ENCODE results near the gene PPM1G.

The PPM1G gene

DNA sequence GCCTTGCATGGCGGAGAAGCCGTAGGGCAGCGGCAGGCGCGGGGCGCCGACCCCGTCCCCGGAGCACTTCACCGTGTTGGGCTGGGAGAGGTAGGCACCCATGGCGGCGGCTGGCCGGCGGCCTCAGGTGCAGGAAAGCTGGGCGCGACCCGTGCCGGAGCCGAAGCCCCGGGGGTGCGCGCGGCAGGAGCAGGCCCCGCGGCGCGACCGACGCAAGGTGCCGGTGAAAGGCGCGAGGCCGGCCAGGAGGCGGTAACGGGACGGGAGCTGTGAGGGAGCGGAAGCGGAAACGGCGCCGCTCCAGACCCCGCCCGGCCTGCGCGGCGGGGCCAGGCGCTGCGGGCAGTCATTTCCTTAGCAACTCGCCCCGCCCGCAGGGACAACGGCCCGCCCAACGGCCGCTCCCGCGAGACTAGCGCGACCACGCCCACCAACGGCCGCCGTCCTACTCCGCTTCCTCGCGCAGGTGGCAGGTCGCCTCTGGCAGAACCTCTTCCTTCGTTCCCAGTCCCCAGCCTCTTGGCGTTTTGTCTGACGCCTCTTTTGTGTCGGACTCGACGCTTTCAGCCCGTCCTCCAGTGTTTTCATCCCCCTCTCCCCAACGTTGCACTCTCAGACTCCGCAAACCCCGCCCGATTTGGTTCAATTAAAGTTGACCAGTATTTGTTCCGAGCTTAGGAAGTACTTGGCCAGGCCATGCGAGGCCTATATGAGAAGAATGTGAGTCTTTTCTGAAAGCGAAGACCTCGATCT, at the start of gene PPM1G:
TSS of gene PPM1G (minus strand) at position 271 of the 753 bp plus-strand sequence. CDS start at position 102, 169 bp downstream.
- Histone ChIP-seq H3K27me3 (replicated peaks; ENCODE audit: control insufficient read depth, insufficient read depth, low read length) (no peaks in the 10 kb centered on the region), H3K36me3 (ENCODE audit: control insufficient read depth, insufficient read depth, low read length, severe bottlenecking) (no peaks in the 10 kb centered on the region), H3K9me3 (ENCODE audit: control insufficient read depth, low read length) (no peaks in the 10 kb centered on the region), H3K4me3 (ENCODE audit: low read length) (peak within 1 kb of the TSS; percentile 92), H3K4me1 (ENCODE audit: control insufficient read depth, insufficient read depth, low read length) (peaks cover 16% of the 10 kb centered on the region), H3K9ac (ENCODE audit: low read length) (peak within 1 kb of the TSS; percentile 96)
- peak; percentile 98 for DNase-seq (ENCODE audit: low read depth)

- Histone ChIP-seq H3K9ac (ENCODE audit: low read length) (no peak overlapping the region), H3K27me3 (replicated peaks; ENCODE audit: control insufficient read depth, insufficient read depth, low read length) (no peaks in the 10 kb centered on the region), H3K4me3 (ENCODE audit: low read length) (no peak overlapping the region), H3K36me3 (ENCODE audit: control insufficient read depth, insufficient read depth, low read length, severe bottlenecking) (peaks cover 72% of the 10 kb centered on the region), H3K4me1 (ENCODE audit: control insufficient read depth, insufficient read depth, low read length) (no peaks in the 10 kb centered on the region), H3K9me3 (ENCODE audit: control insufficient read depth, low read length) (no peaks in the 10 kb centered on the region)
- DNase-seq (ENCODE audit: low read depth), result no peak
Observed at GRCh38 chr2:27453968-27454367, 44.6 kb upstream of the PPM1G start.

DNA sequence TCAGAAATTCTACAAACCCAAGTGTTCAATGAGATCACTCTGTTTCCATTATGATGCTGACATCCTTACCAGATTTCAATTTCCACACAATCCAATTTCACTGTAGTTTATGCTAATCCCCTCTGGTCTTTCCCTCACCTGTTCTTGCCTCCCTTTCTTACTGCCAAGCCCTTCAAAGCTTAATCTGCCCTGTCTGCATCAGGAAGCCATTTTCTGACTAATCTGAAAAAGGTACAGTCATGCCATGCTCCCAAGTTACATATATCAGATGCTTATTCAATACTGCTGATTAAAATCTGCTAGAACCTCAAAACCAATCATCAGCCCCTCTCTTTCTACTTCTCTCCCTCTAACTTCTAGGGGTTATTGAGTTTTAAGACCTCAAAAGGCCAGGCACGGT, 41.7 kb upstream of the PPM1G start:
- DNase-seq (ENCODE audit: low read depth), result no peak
- Histone ChIP-seq H3K27me3 (replicated peaks; ENCODE audit: control insufficient read depth, insufficient read depth, low read length) (no peaks in the 10 kb centered on the region), H3K4me1 (ENCODE audit: control insufficient read depth, insufficient read depth, low read length) (no peaks in the 10 kb centered on the region), H3K4me3 (ENCODE audit: low read length) (no peak overlapping the region), H3K9me3 (ENCODE audit: control insufficient read depth, low read length) (no peaks in the 10 kb centered on the region), H3K36me3 (ENCODE audit: control insufficient read depth, insufficient read depth, low read length, severe bottlenecking) (peaks cover 65% of the 10 kb centered on the region), H3K9ac (ENCODE audit: low read length) (no peak overlapping the region)

DNA sequence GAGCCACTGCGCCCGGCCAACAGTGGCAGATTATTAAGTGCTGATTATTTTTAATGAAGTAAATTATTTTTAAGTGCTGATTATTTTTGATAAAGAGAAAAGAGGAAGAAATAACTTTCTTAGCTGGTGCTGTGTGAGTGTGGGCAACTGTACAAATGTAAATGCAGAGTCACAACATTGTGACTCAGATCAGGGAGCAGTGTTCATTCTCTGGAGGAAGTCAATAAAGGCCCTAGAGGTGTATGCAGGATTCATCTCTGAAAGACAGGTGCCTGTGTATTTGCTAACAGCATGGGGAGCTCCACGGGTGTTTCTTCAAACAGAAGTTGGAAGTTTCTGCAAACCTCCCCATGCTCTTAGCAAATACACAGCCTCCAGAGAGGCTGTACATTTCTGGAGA, 39.0 kb upstream of the PPM1G start:
- no peaks in the 10 kb centered on the region for H3K27me3 ChIP-seq (replicated peaks; ENCODE audit: control insufficient read depth, insufficient read depth, low read length)
- H3K4me1 ChIP-seq (ENCODE audit: control insufficient read depth, insufficient read depth, low read length), result no peaks in the 10 kb centered on the region
- H3K36me3 ChIP-seq (ENCODE audit: control insufficient read depth, insufficient read depth, low read length, severe bottlenecking), result peaks cover 60% of the 10 kb centered on the region
- no peak overlapping the region for H3K9ac ChIP-seq (ENCODE audit: low read length)
- no peak overlapping the region for H3K4me3 ChIP-seq (ENCODE audit: low read length)
- no peaks in the 10 kb centered on the region for H3K9me3 ChIP-seq (ENCODE audit: control insufficient read depth, low read length)
- DNase-seq (ENCODE audit: low read depth), result no peak

DNA sequence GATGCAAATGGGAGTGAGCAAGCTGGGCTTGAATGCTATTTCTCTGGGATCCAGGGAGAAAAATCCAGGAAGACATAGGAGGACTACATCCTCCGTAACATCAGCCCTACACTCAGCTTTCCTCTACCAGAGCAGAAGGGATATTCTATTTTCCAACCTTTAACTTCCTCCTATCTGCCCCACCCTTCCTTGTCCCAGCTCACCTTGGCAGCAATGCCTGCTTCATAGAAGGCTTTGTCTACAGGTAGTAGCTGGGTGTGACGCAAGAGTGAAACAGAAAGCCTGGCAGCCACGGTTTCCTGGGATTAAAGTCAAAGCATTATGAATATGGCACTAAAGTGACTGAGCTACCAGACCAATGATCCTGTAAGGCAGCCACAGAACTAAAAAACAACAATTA, 36.7 kb upstream of the PPM1G start:
- peaks cover 54% of the 10 kb centered on the region for H3K36me3 ChIP-seq (ENCODE audit: control insufficient read depth, insufficient read depth, low read length, severe bottlenecking)
- H3K9ac ChIP-seq (ENCODE audit: low read length), result no peak overlapping the region
- no peaks in the 10 kb centered on the region for H3K9me3 ChIP-seq (ENCODE audit: control insufficient read depth, low read length)
- no peaks in the 10 kb centered on the region for H3K4me1 ChIP-seq (ENCODE audit: control insufficient read depth, insufficient read depth, low read length)
- DNase-seq (ENCODE audit: low read depth), result no peak
- no peak overlapping the region for H3K4me3 ChIP-seq (ENCODE audit: low read length)
- H3K27me3 ChIP-seq (replicated peaks; ENCODE audit: control insufficient read depth, insufficient read depth, low read length), result no peaks in the 10 kb centered on the region

DNA sequence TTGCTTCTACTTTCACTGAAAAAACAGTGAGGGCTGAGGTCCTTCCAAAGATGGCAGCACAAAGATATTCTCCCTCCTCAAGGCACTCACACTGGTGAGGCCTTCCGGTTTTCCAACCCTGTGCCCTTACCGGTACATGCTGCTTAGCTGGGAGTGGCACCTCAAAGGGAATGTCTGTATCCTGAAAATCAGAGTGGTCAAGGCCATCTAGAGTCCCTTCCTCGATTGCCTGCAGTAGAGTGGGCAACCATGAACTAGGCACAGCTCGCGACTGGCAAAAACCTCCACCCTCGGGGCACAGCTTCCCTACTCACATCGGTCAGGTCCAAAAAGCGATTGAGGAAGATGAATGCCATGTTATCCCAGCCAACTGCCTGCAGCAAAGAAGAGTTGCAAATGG, 36.2 kb upstream of the PPM1G start:
- no peaks in the 10 kb centered on the region for H3K9me3 ChIP-seq (ENCODE audit: control insufficient read depth, low read length)
- no peak overlapping the region for H3K4me3 ChIP-seq (ENCODE audit: low read length)
- no peak for DNase-seq (ENCODE audit: low read depth)
- no peaks in the 10 kb centered on the region for H3K4me1 ChIP-seq (ENCODE audit: control insufficient read depth, insufficient read depth, low read length)
- peaks cover 59% of the 10 kb centered on the region for H3K36me3 ChIP-seq (ENCODE audit: control insufficient read depth, insufficient read depth, low read length, severe bottlenecking)
- no peak overlapping the region for H3K9ac ChIP-seq (ENCODE audit: low read length)
- H3K27me3 ChIP-seq (replicated peaks; ENCODE audit: control insufficient read depth, insufficient read depth, low read length), result no peaks in the 10 kb centered on the region

- no peaks in the 10 kb centered on the region for H3K4me1 ChIP-seq (ENCODE audit: control insufficient read depth, insufficient read depth, low read length)
- no peak overlapping the region for H3K4me3 ChIP-seq (ENCODE audit: low read length)
- no peak for DNase-seq (ENCODE audit: low read depth)
- no peaks in the 10 kb centered on the region for H3K27me3 ChIP-seq (replicated peaks; ENCODE audit: control insufficient read depth, insufficient read depth, low read length)
- H3K36me3 ChIP-seq (ENCODE audit: control insufficient read depth, insufficient read depth, low read length, severe bottlenecking), result peaks cover 61% of the 10 kb centered on the region
- no peaks in the 10 kb centered on the region for H3K9me3 ChIP-seq (ENCODE audit: control insufficient read depth, low read length)
- H3K9ac ChIP-seq (ENCODE audit: low read length), result no peak overlapping the region
Observed at GRCh38 chr2:27445155-27445554, 35.8 kb upstream of the PPM1G start.

GRCh38 chr2:27442920-27443282, 33.5 kb upstream of the PPM1G start:
- Histone ChIP-seq H3K9me3 (ENCODE audit: control insufficient read depth, low read length) (no peaks in the 10 kb centered on the region), H3K4me1 (ENCODE audit: control insufficient read depth, insufficient read depth, low read length) (no peaks in the 10 kb centered on the region), H3K9ac (ENCODE audit: low read length) (no peak overlapping the region), H3K36me3 (ENCODE audit: control insufficient read depth, insufficient read depth, low read length, severe bottlenecking) (peaks cover 61% of the 10 kb centered on the region), H3K4me3 (ENCODE audit: low read length) (no peak overlapping the region), H3K27me3 (replicated peaks; ENCODE audit: control insufficient read depth, insufficient read depth, low read length) (no peaks in the 10 kb centered on the region)
- no peak for DNase-seq (ENCODE audit: low read depth)

DNA sequence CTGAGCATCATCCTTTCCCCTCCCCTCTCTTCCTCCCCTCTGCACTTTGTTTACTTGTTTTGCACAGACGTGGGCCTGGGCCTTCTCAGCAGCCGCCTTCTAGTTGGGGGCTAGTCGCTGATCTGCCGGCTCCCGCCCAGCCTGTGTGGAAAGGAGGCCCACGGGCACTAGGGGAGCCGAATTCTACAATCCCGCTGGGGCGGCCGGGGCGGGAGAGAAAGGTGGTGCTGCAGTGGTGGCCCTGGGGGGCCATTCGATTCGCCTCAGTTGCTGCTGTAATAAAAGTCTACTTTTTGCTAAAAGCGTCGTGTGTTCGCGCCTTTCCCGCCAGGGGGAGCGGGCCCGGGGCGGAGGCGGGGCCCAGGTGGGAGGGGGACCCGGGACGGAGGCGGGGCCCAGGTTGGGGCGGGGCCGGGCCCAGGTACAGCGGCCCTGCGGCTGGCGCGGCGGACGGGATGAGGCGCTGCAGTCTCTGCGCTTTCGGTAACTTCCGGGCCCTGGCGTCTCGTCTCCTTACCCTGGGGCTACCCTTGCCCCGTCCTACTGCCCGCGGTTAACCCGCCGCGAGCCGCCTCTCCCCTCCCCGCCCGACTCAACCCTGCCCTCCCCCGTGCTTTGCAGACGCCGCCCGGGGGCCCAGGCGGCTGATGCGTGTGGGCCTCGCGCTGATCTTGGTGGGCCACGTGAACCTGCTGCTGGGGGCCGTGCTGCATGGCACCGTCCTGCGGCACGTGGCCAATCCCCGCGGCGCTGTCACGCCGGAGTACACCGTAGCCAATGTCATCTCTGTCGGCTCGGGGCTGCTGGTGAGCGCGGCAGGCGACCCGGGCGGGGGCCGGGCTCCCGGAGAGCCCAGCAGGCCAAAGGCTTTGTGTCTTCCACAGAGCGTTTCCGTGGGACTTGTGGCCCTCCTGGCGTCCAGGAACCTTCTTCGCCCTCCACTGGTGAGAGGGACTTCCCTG, 32.8 kb upstream of the PPM1G start, which contains the start of gene KRTCAP3:
TSS of gene KRTCAP3 (plus strand) at position 424 of the 962 bp plus-strand sequence. CDS start at position 456, 32 bp downstream.
- no peaks in the 10 kb centered on the region for H3K4me1 ChIP-seq (ENCODE audit: control insufficient read depth, insufficient read depth, low read length)
- H3K27me3 ChIP-seq (replicated peaks; ENCODE audit: control insufficient read depth, insufficient read depth, low read length), result no peaks in the 10 kb centered on the region
- no peak within 1 kb of the TSS for H3K9ac ChIP-seq (ENCODE audit: low read length)
- H3K4me3 ChIP-seq (ENCODE audit: low read length), result no peak within 1 kb of the TSS
- peaks cover 61% of the 10 kb centered on the region for H3K36me3 ChIP-seq (ENCODE audit: control insufficient read depth, insufficient read depth, low read length, severe bottlenecking)
- no peak for DNase-seq (ENCODE audit: low read depth)
- H3K9me3 ChIP-seq (ENCODE audit: control insufficient read depth, low read length), result no peaks in the 10 kb centered on the region

GRCh38 chr2:27441226-27441926, 32.0 kb upstream of the PPM1G start:
- no peak overlapping the region for H3K9ac ChIP-seq (ENCODE audit: low read length)
- peaks cover 66% of the 10 kb centered on the region for H3K36me3 ChIP-seq (ENCODE audit: control insufficient read depth, insufficient read depth, low read length, severe bottlenecking)
- no peak overlapping the region for H3K4me3 ChIP-seq (ENCODE audit: low read length)
- no peaks in the 10 kb centered on the region for H3K27me3 ChIP-seq (replicated peaks; ENCODE audit: control insufficient read depth, insufficient read depth, low read length)
- no peaks in the 10 kb centered on the region for H3K4me1 ChIP-seq (ENCODE audit: control insufficient read depth, insufficient read depth, low read length)
- H3K9me3 ChIP-seq (ENCODE audit: control insufficient read depth, low read length), result no peaks in the 10 kb centered on the region
- no peak for DNase-seq (ENCODE audit: low read depth)

GRCh38 chr2:27435628-27436027, 26.2 kb upstream of the PPM1G start:
- peaks cover 21% of the 10 kb centered on the region for H3K4me1 ChIP-seq (ENCODE audit: control insufficient read depth, insufficient read depth, low read length)
- no peak for DNase-seq (ENCODE audit: low read depth)
- no peaks in the 10 kb centered on the region for H3K9me3 ChIP-seq (ENCODE audit: control insufficient read depth, low read length)
- no peak overlapping the region for H3K4me3 ChIP-seq (ENCODE audit: low read length)
- H3K9ac ChIP-seq (ENCODE audit: low read length), result no peak overlapping the region
- peaks cover 72% of the 10 kb centered on the region for H3K36me3 ChIP-seq (ENCODE audit: control insufficient read depth, insufficient read depth, low read length, severe bottlenecking)
- H3K27me3 ChIP-seq (replicated peaks; ENCODE audit: control insufficient read depth, insufficient read depth, low read length), result no peaks in the 10 kb centered on the region
